Sigmoid colon (tissue), 7 donors: ENCODE results near the gene RUFY1. TPM values are rescaled to one million over a fixed set of nuclear protein-coding genes. Genes with fewer than 3 reads are reported as not detected.

Experiments
- DNase-seq: peaks from one replicate; pipeline ENCODE4 v3.0.0-alpha.2; 2019
- H3K27ac ChIP-seq, 4 donors: fragments of 200-600 bp; sonication (generic); one replicate each; pipeline ENCODE4 v1.5.1; 2016 to 2019; ENCODE audit warnings: mild to moderate bottlenecking in 1 of 4
- H3K27me3 ChIP-seq, 3 donors: fragments of 200-600 bp; sonication (generic); one replicate each; pipeline ENCODE4 v1.5.1; 2019; ENCODE audit warnings: mild to moderate bottlenecking in 1 of 3
- H3K36me3 ChIP-seq, 4 donors: fragments of 200-600 bp; sonication (generic); one replicate each; pipeline ENCODE4 v1.5.1; 2016 to 2019
- H3K4me1 ChIP-seq, 4 donors: fragments of 200-600 bp; sonication (generic); one replicate each; pipeline ENCODE4 v1.5.1; 2017 to 2019
- H3K4me3 ChIP-seq, 4 donors: fragments of 200-600 bp; sonication (generic); one replicate each; pipeline ENCODE4 v1.5.1; 2017 to 2019; ENCODE audit warnings: mild to moderate bottlenecking in 2 of 4, moderate library complexity in 1 of 4
- H3K9me3 ChIP-seq, 4 donors: fragments of 200-600 bp in 3 of 4; sonication (generic) in 3 of 4; one replicate each; pipeline versions ENCODE4 v1.5.1 to v1.6.1; 2013 to 2019
- CTCF ChIP-seq, 4 experiments: fragments of 450-650 bp in 3 of 4; fragments of 200-600 bp in 1 of 4; IDR thresholded peaks; one replicate each; pipeline ENCODE4 v1.5.1; 2016 to 2019; ENCODE audit warnings: antibody characterized with exemption in 4 of 4, mild to moderate bottlenecking in 3 of 4, moderate library complexity in 2 of 4
- EP300 ChIP-seq, 4 donors: sonication (generic); formaldehyde crosslinking; IDR thresholded peaks; one replicate each; pipeline ENCODE4 v1.6.1; 2017; ENCODE audit warnings: antibody characterized with exemption in 4 of 4
- POLR2A ChIP-seq, 2 donors: fragments of 450-650 bp; IDR thresholded peaks; one replicate each; pipeline ENCODE4 v1.6.1; 2016; ENCODE audit warnings: antibody characterized with exemption in 2 of 2, mild to moderate bottlenecking in 2 of 2, moderate library complexity in 2 of 2
- POLR2AphosphoS5 ChIP-seq, 4 donors: sonication (generic); formaldehyde crosslinking; IDR thresholded peaks; one replicate each; pipeline ENCODE4 v1.6.1; 2017; ENCODE audit warnings: antibody characterized with exemption in 4 of 4
- WGBS, 2 donors: extraction: QIAGEN DNeasy Blood & Tissue Kit; methylation state at CpG; one replicate each; pipeline ENCODE4 v1.1.7; 2013; 5-methylcytosine and 5-hydroxymethylcytosine counted together
- intact Hi-C: fragments of 100-400 bp; cut with DNase I; formaldehyde crosslinking; loops from one replicate; pipeline ENCODE4 v1.15.1; 2023
- polyA plus RNA-seq, 3 donors: library from polyadenylated mRNA; stranded (reverse); fragments of 200-250 nt; gene quantifications; one replicate each; pipeline ENCODE4 v1.2.3, GENCODE V29; 2013
- total RNA-seq, 4 donors: library from RNA; depleted of rRNA; stranded (reverse); fragments of >200 nt; gene quantifications; one replicate each; pipeline ENCODE4 v1.1.0, GENCODE V29; 2016
- donor health status: healthy with polysubstance abuse.
- donor health status: Bipolar disorder and iron deficiency.
- donor health status: healthy.

RUFY1 gene
- total and polyA plus RNA-seq, 7 donors, result 28.9 to 79.8 (median 34.2) TPM

- TF ChIP-seq POLR2A (IDR thresholded peaks at IDR 0.05) (peak; percentile 89 to 94), CTCF (IDR thresholded peaks at IDR 0.05) (no peak), EP300 (IDR thresholded peaks at IDR 0.05) (no peak), POLR2AphosphoS5 (IDR thresholded peaks at IDR 0.05) (peak; percentile 93 to 99 (median 96))
- H3K9me3 ChIP-seq, result no peaks in the 10 kb centered on the region
- peaks cover 0 to 38% (median 12%) of the 10 kb centered on the region in 4 donors for H3K36me3 ChIP-seq
- intact Hi-C loops, result loop anchor here (5.0 to 10.0 kb wide), 3 partner anchors 63 to 1355 kb away; partner anchors contain the start of genes HNRNPAB, HNRNPH1 and MGAT1
- 3 to 12% methylated on average over 52 of the region's 52 CpGs for WGBS, 2 donors
- H3K4me1 ChIP-seq, result peaks cover 0 to 16% (median 15%) of the 10 kb centered on the region in 4 donors
- DNase-seq, result peak; percentile 99
- H3K4me3 ChIP-seq, result peak overlapping the region; percentile 46 to 56 (median 54)
- H3K27me3 ChIP-seq, result no peaks in the 10 kb centered on the region
- peak overlapping the region; percentile 85 to 93 (median 89) for H3K27ac ChIP-seq
These were observed 9.2 kb downstream of the RUFY1 start for GRCh38 chr5:179559284-179560252.

- Histone ChIP-seq H3K4me1 (peaks cover 0 to 9% (median 7%) of the 10 kb centered on the region in 4 donors), H3K27ac (no peak overlapping the region), H3K9me3 (no peaks in the 10 kb centered on the region), H3K4me3 (no peak overlapping the region), H3K27me3 (no peaks in the 10 kb centered on the region), H3K36me3 (peaks cover 4 to 87% (median 37%) of the 10 kb centered on the region in 4 donors)
- intact Hi-C loops, result no loop called here
- no peak for DNase-seq
- no peak for TF ChIP-seq EP300 (IDR thresholded peaks at IDR 0.05)
- WGBS, 2 donors, result 69 to 71% methylated on average over 2 of the region's 2 CpGs
These were observed 14.2 kb downstream of the RUFY1 start for GRCh38 chr5:179564526-179564925.

- WGBS, 2 donors, result 58 to 78% methylated on average over 7 of the region's 7 CpGs
- Histone ChIP-seq H3K4me1 (no peaks in the 10 kb centered on the region), H3K27ac (no peak overlapping the region)
These were observed 18.4 kb downstream of the RUFY1 start for GRCh38 chr5:179568721-179569120.

GRCh38 chr5:179572386-179572785 is 22.0 kb downstream of the RUFY1 start:
- Histone ChIP-seq H3K27me3 (no peaks in the 10 kb centered on the region), H3K27ac (peak overlapping the region in 1 of 4 donors; percentile 10), H3K4me1 (no peaks in the 10 kb centered on the region), H3K4me3 (no peak overlapping the region), H3K36me3 (peaks cover 4 to 91% (median 52%) of the 10 kb centered on the region in 4 donors), H3K9me3 (no peaks in the 10 kb centered on the region)
- intact Hi-C loops, result no loop called here
- no peak for DNase-seq
- WGBS, 2 donors, result 89 to 92% methylated on average over 8 of the region's 8 CpGs
- TF ChIP-seq CTCF (IDR thresholded peaks at IDR 0.05) (no peak), POLR2AphosphoS5 (IDR thresholded peaks at IDR 0.05) (no peak), POLR2A (IDR thresholded peaks at IDR 0.05) (no peak), EP300 (IDR thresholded peaks at IDR 0.05) (no peak)

More at GRCh38 chr5:179568721-179569120, 18.4 kb downstream of the RUFY1 start:
- Histone ChIP-seq H3K27me3 (no peaks in the 10 kb centered on the region), H3K36me3 (peaks cover 4 to 99% (median 48%) of the 10 kb centered on the region in 4 donors), H3K9me3 (no peaks in the 10 kb centered on the region), H3K4me3 (no peak overlapping the region)
- intact Hi-C loops, result no loop called here
- TF ChIP-seq CTCF (IDR thresholded peaks at IDR 0.05) (no peak), POLR2A (IDR thresholded peaks at IDR 0.05) (no peak), EP300 (IDR thresholded peaks at IDR 0.05) (no peak), POLR2AphosphoS5 (IDR thresholded peaks at IDR 0.05) (no peak)
- no peak for DNase-seq

- Histone ChIP-seq H3K27ac (no peak overlapping the region), H3K4me1 (no peaks in the 10 kb centered on the region), H3K36me3 (peaks cover 5 to 79% (median 12%) of the 10 kb centered on the region in 4 donors), H3K4me3 (no peak overlapping the region), H3K27me3 (no peaks in the 10 kb centered on the region), H3K9me3 (no peaks in the 10 kb centered on the region)
- DNase-seq, result no peak
- intact Hi-C loops, result no loop called here
- WGBS, 2 donors, result 97% methylated on average over 42 of the region's 42 CpGs
- TF ChIP-seq POLR2A (IDR thresholded peaks at IDR 0.05) (no peak), EP300 (IDR thresholded peaks at IDR 0.05) (no peak), POLR2AphosphoS5 (IDR thresholded peaks at IDR 0.05) (no peak), CTCF (IDR thresholded peaks at IDR 0.05) (no peak)
These were observed 27.1 kb downstream of the RUFY1 start for GRCh38 chr5:179577286-179577960.
